ENCODE results near the gene WWC2.

DNA sequence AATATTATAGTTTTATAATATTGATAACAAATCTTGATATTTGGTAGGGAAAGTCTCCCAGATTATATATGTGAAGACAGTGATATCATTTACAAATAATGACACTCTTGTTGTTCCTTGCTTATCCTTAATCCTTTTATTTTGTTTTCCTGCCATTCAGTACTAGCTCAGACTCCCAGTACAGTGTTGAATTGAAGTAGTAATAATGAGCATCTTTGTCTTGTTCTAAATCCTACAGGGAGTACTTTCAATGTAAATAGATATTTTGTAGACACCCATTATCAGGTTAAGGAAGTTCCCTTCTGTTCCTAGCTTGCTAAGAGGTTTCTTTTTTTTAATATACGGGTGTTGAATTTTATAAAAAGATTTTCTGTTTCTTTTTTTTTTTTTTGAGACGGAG, 33.0 kb downstream of the WWC2 start:
- TF ChIP-seq, protein P1, sequence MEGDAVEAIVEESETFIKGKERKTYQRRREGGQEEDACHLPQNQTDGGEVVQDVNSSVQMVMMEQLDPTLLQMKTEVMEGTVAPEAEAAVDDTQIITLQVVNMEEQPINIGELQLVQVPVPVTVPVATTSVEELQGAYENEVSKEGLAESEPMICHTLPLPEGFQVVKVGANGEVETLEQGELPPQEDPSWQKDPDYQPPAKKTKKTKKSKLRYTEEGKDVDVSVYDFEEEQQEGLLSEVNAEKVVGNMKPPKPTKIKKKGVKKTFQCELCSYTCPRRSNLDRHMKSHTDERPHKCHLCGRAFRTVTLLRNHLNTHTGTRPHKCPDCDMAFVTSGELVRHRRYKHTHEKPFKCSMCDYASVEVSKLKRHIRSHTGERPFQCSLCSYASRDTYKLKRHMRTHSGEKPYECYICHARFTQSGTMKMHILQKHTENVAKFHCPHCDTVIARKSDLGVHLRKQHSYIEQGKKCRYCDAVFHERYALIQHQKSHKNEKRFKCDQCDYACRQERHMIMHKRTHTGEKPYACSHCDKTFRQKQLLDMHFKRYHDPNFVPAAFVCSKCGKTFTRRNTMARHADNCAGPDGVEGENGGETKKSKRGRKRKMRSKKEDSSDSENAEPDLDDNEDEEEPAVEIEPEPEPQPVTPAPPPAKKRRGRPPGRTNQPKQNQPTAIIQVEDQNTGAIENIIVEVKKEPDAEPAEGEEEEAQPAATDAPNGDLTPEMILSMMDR (conservative IDR thresholded peaks at IDR 0.05; ENCODE audit: low read depth in 2 of 2) = no peak
- TF ChIP-seq STAT1 (IDR thresholded peaks at IDR 0.05; ENCODE audit: unreplicated experiment) (no peak), EZH2 (IDR thresholded peaks at IDR 0.05; ENCODE audit: low read depth, unreplicated experiment) (no peak)
- TF ChIP-seq, protein P2, sequence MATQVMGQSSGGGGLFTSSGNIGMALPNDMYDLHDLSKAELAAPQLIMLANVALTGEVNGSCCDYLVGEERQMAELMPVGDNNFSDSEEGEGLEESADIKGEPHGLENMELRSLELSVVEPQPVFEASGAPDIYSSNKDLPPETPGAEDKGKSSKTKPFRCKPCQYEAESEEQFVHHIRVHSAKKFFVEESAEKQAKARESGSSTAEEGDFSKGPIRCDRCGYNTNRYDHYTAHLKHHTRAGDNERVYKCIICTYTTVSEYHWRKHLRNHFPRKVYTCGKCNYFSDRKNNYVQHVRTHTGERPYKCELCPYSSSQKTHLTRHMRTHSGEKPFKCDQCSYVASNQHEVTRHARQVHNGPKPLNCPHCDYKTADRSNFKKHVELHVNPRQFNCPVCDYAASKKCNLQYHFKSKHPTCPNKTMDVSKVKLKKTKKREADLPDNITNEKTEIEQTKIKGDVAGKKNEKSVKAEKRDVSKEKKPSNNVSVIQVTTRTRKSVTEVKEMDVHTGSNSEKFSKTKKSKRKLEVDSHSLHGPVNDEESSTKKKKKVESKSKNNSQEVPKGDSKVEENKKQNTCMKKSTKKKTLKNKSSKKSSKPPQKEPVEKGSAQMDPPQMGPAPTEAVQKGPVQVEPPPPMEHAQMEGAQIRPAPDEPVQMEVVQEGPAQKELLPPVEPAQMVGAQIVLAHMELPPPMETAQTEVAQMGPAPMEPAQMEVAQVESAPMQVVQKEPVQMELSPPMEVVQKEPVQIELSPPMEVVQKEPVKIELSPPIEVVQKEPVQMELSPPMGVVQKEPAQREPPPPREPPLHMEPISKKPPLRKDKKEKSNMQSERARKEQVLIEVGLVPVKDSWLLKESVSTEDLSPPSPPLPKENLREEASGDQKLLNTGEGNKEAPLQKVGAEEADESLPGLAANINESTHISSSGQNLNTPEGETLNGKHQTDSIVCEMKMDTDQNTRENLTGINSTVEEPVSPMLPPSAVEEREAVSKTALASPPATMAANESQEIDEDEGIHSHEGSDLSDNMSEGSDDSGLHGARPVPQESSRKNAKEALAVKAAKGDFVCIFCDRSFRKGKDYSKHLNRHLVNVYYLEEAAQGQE (IDR thresholded peaks at IDR 0.05; ENCODE audit: unreplicated experiment) = no peak
